ENCODE results near the gene MICU1. TPM values are rescaled to one million over a fixed set of nuclear protein-coding genes. Genes with fewer than 3 reads are reported as not detected.

Gene MICU1
- total and polyA plus RNA-seq, 2 of the 13 experiments (the other 11 are each of a cell fraction or from before 2014, with no cell fraction given): 32.5 to 56.1 TPM

- ATAC-seq: no peak
- H3K9me3 ChIP-seq (ENCODE audit: low read length): peaks cover 7% of the 10 kb centered on the region; the same call in 1 of the 2 replicates
- FAIRE-seq: no peak
- BruUV-seq (replicated peaks): no TSS peak
- peaks cover 24% of the 10 kb centered on the region for H3K4me1 ChIP-seq (ENCODE audit: insufficient read depth, low read length)
- TF ChIP-seq MAFK (conservative IDR thresholded peaks at IDR 0.05 in 1 of 2, IDR thresholded peaks at IDR 0.05 in 1 of 2; ENCODE audit: low read length in 2 of 2) (peak; percentile 59 to 76; a peak in 3 of 4 replicates), CHD2 (IDR thresholded peaks at IDR 0.05; ENCODE audit: low read depth, low read length) (no peak), MAFF (IDR thresholded peaks at IDR 0.05; ENCODE audit: low read depth, low read length) (peak; percentile 66)
- in situ Hi-C loops (cut with HindIII; ENCODE audit: extremely low pct_ligation_motif_present, low pct_unique_long_range_greater_than_20kb): no loop called here
- intact Hi-C loops (cut with micrococcal nuclease; ENCODE audit: unreplicated experiment): no loop called here
- no peak overlapping the region for H3K4me3 ChIP-seq (replicated peaks in 1 of 3; ENCODE audit: insufficient read depth in 1 of 3, low read depth in 2 of 3, low read length in 3 of 3)
- H3K36me3 ChIP-seq (replicated peaks in 1 of 2; ENCODE audit: control insufficient read depth in 1 of 2, insufficient read depth in 2 of 2, low read length in 2 of 2): peaks cover 2 to 26% of the 10 kb centered on the region in 2 experiments; a peak in 4 of 5 replicates
- H3K4me2 ChIP-seq (ENCODE audit: low read depth, low read length): no peak overlapping the region
- H3K79me2 ChIP-seq (ENCODE audit: insufficient read depth, low read length): peaks cover 22% of the 10 kb centered on the region
- H3K9ac ChIP-seq (ENCODE audit: insufficient read depth, low read depth, low read length): no peak overlapping the region
- H3K27ac ChIP-seq (ENCODE audit: extremely low read length, insufficient read depth, low read length): no peak overlapping the region
- ChIA-PET POLR2A (no interaction called here), CTCF (ENCODE audit: low intra/inter-chr PET ratio, low total read pairs) (no interaction called here)
- H3K27me3 ChIP-seq (ENCODE audit: control insufficient read depth in 1 of 2, insufficient read depth in 2 of 2, low read length in 2 of 2): no peaks in the 10 kb centered on the region
- DNase-seq (ENCODE audit: low spot score): no peak
- H4K20me1 ChIP-seq (ENCODE audit: insufficient read depth, low read length): no peaks in the 10 kb centered on the region; the same call in 1 of the 2 replicates
- 68% methylated on average over 2 of the region's 2 CpGs for WGBS (ENCODE audit: low lambda C conversion rate)
- no peak overlapping the region for H2AFZ ChIP-seq (ENCODE audit: low read length)
These were observed 117.8 kb downstream of the MICU1 start for GRCh38 chr10:72508033-72508432.

- POLR2A ChIA-PET: interaction anchor here (1.0 kb wide), 1 partner anchor 19 kb away, joined by 3 read pairs; no protein-coding TSS in a partner anchor
- intact Hi-C loops (cut with micrococcal nuclease; ENCODE audit: unreplicated experiment): no loop called here
- H3K4me2 ChIP-seq (ENCODE audit: low read depth, low read length): no peak overlapping the region
These were observed 119.4 kb downstream of the MICU1 start for GRCh38 chr10:72506474-72506873.

More at GRCh38 chr10:72506474-72506873, 119.4 kb downstream of the MICU1 start:
- ATAC-seq: no peak
- DNase-seq (ENCODE audit: low spot score): no peak
- TF ChIP-seq MXI1 (IDR thresholded peaks at IDR 0.05; ENCODE audit: borderline replicate concordance, low read depth, low read length) (no peak), CREB1 (IDR thresholded peaks at IDR 0.05) (0 out of 2 replicates have a peak, but pooled peaks have one; percentile 2), CREB1 (CRISPR knock-in tag; IDR thresholded peaks at IDR 0.05) (no peak), PHF21A (CRISPR knock-in tag; IDR thresholded peaks at IDR 0.05) (no peak), ZNF619 (CRISPR knock-in tag; IDR thresholded peaks at IDR 0.05) (no peak), ZNF556 (CRISPR knock-in tag; IDR thresholded peaks at IDR 0.05; ENCODE audit: borderline replicate concordance) (no peak), ATF7 (IDR thresholded peaks at IDR 0.05) (peak; percentile 87), ATF7 (CRISPR knock-in tag; IDR thresholded peaks at IDR 0.05) (no peak), TFAP4 (IDR thresholded peaks at IDR 0.05; ENCODE audit: borderline replicate concordance, low read depth) (no peak)
- H3K36me3 ChIP-seq (replicated peaks in 1 of 2; ENCODE audit: control insufficient read depth in 1 of 2, insufficient read depth in 2 of 2, low read length in 2 of 2): peaks cover 2 to 33% of the 10 kb centered on the region in 2 experiments; a peak in 4 of 5 replicates
- CTCF ChIA-PET (ENCODE audit: low intra/inter-chr PET ratio, low total read pairs): no interaction called here
- H3K9ac ChIP-seq (ENCODE audit: insufficient read depth, low read depth, low read length): no peak overlapping the region
- FAIRE-seq: no peak
- H3K27me3 ChIP-seq (ENCODE audit: control insufficient read depth in 1 of 2, insufficient read depth in 2 of 2, low read length in 2 of 2): no peaks in the 10 kb centered on the region
- no peaks in the 10 kb centered on the region; the same call in 1 of the 2 replicates for H4K20me1 ChIP-seq (ENCODE audit: insufficient read depth, low read length)
- peaks cover 25% of the 10 kb centered on the region for H3K79me2 ChIP-seq (ENCODE audit: insufficient read depth, low read length)
- H3K4me3 ChIP-seq (replicated peaks in 1 of 3; ENCODE audit: insufficient read depth in 1 of 3, low read depth in 2 of 3, low read length in 3 of 3): no peak overlapping the region
- H2AFZ ChIP-seq (ENCODE audit: low read length): no peak overlapping the region
- BruUV-seq (replicated peaks): no TSS peak
- peaks cover 24% of the 10 kb centered on the region for H3K4me1 ChIP-seq (ENCODE audit: insufficient read depth, low read length)
- peaks cover 7% of the 10 kb centered on the region; the same call in 1 of the 2 replicates for H3K9me3 ChIP-seq (ENCODE audit: low read length)
- in situ Hi-C loops (cut with HindIII; ENCODE audit: extremely low pct_ligation_motif_present, low pct_unique_long_range_greater_than_20kb): no loop called here
- no peak overlapping the region for H3K27ac ChIP-seq (ENCODE audit: extremely low read length, insufficient read depth, low read length)

Data from HepG2 (cell line).